ENCODE data around the gene ITPRIPL2. TPM values are rescaled to one million over a fixed set of nuclear protein-coding genes. Genes with fewer than 3 reads are reported as not detected.

ITPRIPL2 gene
- total and polyA plus RNA-seq, 2 of the 4 experiments (the other 2 are of a cell fraction): 9.2 to 11.1 TPM

DNA sequence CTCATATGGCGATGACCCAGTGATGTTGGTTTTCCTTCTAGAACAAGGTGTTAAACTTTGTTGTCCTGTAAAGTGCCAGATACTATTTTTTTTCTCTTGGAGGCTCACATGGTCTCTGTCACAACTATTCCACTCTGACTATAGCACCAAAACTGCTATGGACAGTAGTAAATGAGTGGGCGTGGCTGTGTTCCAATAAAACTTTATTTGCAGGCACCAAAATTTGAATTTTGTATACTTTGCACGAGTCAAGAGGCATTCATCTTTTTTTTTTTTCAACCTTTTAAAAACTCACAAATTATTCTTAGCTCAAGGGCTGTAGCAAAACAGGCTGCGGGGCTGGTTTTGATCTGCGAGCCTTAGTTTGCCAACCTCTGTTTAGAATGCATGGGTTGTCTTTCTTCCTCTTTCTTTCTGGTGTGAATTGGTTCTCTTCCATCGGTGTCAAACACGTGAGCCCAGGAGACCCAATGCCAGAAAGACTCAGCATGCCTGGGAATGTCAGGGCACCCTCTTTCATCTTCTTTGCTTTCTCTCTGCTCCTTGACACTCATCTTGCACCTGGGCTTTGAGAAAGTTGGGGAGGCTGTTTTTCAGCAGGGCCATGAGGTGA, 56.4 kb downstream of the ITPRIPL2 start:
- no peak for ATAC-seq (ENCODE audit: low read depth)
- Histone ChIP-seq H3K4me3 (ENCODE audit: insufficient read depth, low read depth, low read length) (no peak overlapping the region), H3K14ac (replicated peaks; ENCODE audit: low read depth, low read length) (no peak overlapping the region), H3K4me2 (ENCODE audit: low read depth, low read length) (no peak overlapping the region), H3K9me3 (ENCODE audit: control insufficient read depth, insufficient read depth, low read length) (no peaks in the 10 kb centered on the region; the same call in 1 of the 2 replicates), H4K5ac (ENCODE audit: low read depth, low read length) (no peak overlapping the region), H2BK5ac (ENCODE audit: low read depth, low read length, poor library complexity, severe bottlenecking) (no peak overlapping the region), H3K27ac (ENCODE audit: insufficient read depth, low read length) (no peak overlapping the region), H4K20me1 (ENCODE audit: insufficient read depth, low read length) (no peaks in the 10 kb centered on the region), H3K56ac (ENCODE audit: extremely low read depth, insufficient read depth, low read length) (no peak overlapping the region), H3K79me1 (ENCODE audit: low read depth in 1 of 2, low read length in 2 of 2) (no peaks in the 10 kb centered on the region), H2AFZ (replicated peaks; ENCODE audit: low read length, poor library complexity) (no peak overlapping the region), H2BK20ac (ENCODE audit: low read depth, low read length) (no peak overlapping the region), H4K91ac (ENCODE audit: insufficient read depth, low read depth, low read length) (no peak overlapping the region), H3K27me3 (ENCODE audit: control insufficient read depth, insufficient read depth, low read length) (peaks cover 41% of the 10 kb centered on the region), H3K9me1 (ENCODE audit: insufficient read depth, low read length) (no peaks in the 10 kb centered on the region), H3K4me1 (ENCODE audit: control insufficient read depth, insufficient read depth, low read length) (peaks cover 2% of the 10 kb centered on the region), H3K23ac (ENCODE audit: low read depth, low read length) (no peak overlapping the region), H3K36me3 (ENCODE audit: control insufficient read depth, insufficient read depth, low read length) (no peaks in the 10 kb centered on the region), H2BK120ac (ENCODE audit: low read depth, low read length) (no peak overlapping the region), H3K18ac (ENCODE audit: low read depth, low read length) (no peak overlapping the region), H2AK9ac (replicated peaks; ENCODE audit: low read depth, low read length, poor library complexity) (no peak overlapping the region), H2AK5ac (ENCODE audit: low read depth, low read length) (no peak overlapping the region), H2BK15ac (ENCODE audit: low read depth, low read length) (no peak overlapping the region), H3K9ac (ENCODE audit: low read depth, low read length) (no peak overlapping the region), H4K8ac (ENCODE audit: low read depth in 2 of 2, low read length in 2 of 2) (no peak overlapping the region), H3K4ac (ENCODE audit: low read depth, low read length) (no peak overlapping the region)
- TF ChIP-seq SMC3 (IDR thresholded peaks at IDR 0.05; ENCODE audit: low read depth, low read length) (no peak), RAD21 (IDR thresholded peaks at IDR 0.05; ENCODE audit: low read length) (no peak), NFE2L2 (IDR thresholded peaks at IDR 0.05; ENCODE audit: low read depth, low read length) (no peak), BHLHE40 (IDR thresholded peaks at IDR 0.05; ENCODE audit: low read depth, low read length) (no peak), MXI1 (IDR thresholded peaks at IDR 0.05; ENCODE audit: borderline replicate concordance, low read depth, low read length) (no peak), RCOR1 (IDR thresholded peaks at IDR 0.05; ENCODE audit: insufficient replicate concordance, low read length) (no peak), FOS (IDR thresholded peaks at IDR 0.05; ENCODE audit: low read depth, low read length) (no peak), CEBPB (IDR thresholded peaks at IDR 0.05; ENCODE audit: low read depth, low read length) (no peak), MAFK (IDR thresholded peaks at IDR 0.05; ENCODE audit: low read depth, low read length) (no peak), RFX5 (IDR thresholded peaks at IDR 0.05; ENCODE audit: low read depth, low read length) (no peak)
- TF ChIP-seq, protein P1, sequence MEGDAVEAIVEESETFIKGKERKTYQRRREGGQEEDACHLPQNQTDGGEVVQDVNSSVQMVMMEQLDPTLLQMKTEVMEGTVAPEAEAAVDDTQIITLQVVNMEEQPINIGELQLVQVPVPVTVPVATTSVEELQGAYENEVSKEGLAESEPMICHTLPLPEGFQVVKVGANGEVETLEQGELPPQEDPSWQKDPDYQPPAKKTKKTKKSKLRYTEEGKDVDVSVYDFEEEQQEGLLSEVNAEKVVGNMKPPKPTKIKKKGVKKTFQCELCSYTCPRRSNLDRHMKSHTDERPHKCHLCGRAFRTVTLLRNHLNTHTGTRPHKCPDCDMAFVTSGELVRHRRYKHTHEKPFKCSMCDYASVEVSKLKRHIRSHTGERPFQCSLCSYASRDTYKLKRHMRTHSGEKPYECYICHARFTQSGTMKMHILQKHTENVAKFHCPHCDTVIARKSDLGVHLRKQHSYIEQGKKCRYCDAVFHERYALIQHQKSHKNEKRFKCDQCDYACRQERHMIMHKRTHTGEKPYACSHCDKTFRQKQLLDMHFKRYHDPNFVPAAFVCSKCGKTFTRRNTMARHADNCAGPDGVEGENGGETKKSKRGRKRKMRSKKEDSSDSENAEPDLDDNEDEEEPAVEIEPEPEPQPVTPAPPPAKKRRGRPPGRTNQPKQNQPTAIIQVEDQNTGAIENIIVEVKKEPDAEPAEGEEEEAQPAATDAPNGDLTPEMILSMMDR (conservative IDR thresholded peaks at IDR 0.05; ENCODE audit: low read depth, low read length): no peak
- TF ChIP-seq, protein P2, sequence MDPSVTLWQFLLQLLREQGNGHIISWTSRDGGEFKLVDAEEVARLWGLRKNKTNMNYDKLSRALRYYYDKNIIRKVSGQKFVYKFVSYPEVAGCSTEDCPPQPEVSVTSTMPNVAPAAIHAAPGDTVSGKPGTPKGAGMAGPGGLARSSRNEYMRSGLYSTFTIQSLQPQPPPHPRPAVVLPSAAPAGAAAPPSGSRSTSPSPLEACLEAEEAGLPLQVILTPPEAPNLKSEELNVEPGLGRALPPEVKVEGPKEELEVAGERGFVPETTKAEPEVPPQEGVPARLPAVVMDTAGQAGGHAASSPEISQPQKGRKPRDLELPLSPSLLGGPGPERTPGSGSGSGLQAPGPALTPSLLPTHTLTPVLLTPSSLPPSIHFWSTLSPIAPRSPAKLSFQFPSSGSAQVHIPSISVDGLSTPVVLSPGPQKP (IDR thresholded peaks at IDR 0.05; ENCODE audit: borderline replicate concordance, low read depth, low read length): no peak
- TF ChIP-seq, protein P3, sequence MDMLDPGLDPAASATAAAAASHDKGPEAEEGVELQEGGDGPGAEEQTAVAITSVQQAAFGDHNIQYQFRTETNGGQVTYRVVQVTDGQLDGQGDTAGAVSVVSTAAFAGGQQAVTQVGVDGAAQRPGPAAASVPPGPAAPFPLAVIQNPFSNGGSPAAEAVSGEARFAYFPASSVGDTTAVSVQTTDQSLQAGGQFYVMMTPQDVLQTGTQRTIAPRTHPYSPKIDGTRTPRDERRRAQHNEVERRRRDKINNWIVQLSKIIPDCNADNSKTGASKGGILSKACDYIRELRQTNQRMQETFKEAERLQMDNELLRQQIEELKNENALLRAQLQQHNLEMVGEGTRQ (IDR thresholded peaks at IDR 0.05; ENCODE audit: low read depth, low read length): no peak
- ChIA-PET CTCF (no interaction called here), POLR2A (ENCODE audit: unreplicated experiment) (interaction anchor here (0.6 kb wide), 1 partner anchor 78 kb away, joined by 5 read pairs; no protein-coding TSS in a partner anchor)
- intact Hi-C loops (cut with micrococcal nuclease): no loop called here
- BruUV-seq (replicated peaks): no TSS peak
- WGBS, 2 experiments (ENCODE audit: extremely low coverage in 2 of 2, insufficient read length in 1 of 2): no CpG with 5 or more reads among the region's 7 CpGs
- dilution Hi-C loops (cut with HindIII; ENCODE audit: low sequenced_read_pairs, unreplicated experiment): no loop called here
- no peak for DNase-seq
- in situ Hi-C loops (cut with MboI; ENCODE audit: low sequenced_read_pairs): no loop called here
